Gastroesophageal sphincter (tissue), 3 donors: Measurements from ENCODE around the gene LPCAT1.

ENCODE experiments used
- CTCF ChIP-seq, 4 experiments: fragments of 200-600 bp in 2 of 4; fragments of 450-650 bp in 2 of 4; sonication (generic) in 1 of 4; IDR thresholded peaks; one replicate each; pipeline ENCODE4 v1.5.1; 2017 to 2019; ENCODE audit warnings: antibody characterized with exemption in 4 of 4, mild to moderate bottlenecking in 2 of 4, moderate library complexity in 2 of 4
- EP300 ChIP-seq: sonication (generic); formaldehyde crosslinking; IDR thresholded peaks from one replicate; pipeline ENCODE4 v1.6.1; 2017; ENCODE audit warnings: antibody characterized with exemption, mild to moderate bottlenecking
- POLR2A ChIP-seq, 2 donors: fragments of 450-650 bp; IDR thresholded peaks; one replicate each; pipeline ENCODE4 v1.6.1; 2017; ENCODE audit warnings: antibody characterized with exemption in 2 of 2, mild to moderate bottlenecking in 2 of 2, moderate library complexity in 1 of 2
- POLR2AphosphoS5 ChIP-seq: sonication (generic); formaldehyde crosslinking; IDR thresholded peaks from one replicate; pipeline ENCODE4 v1.6.1; 2017; ENCODE audit warnings: antibody characterized with exemption

GRCh38 chr5:1467341-1468246 lies 56.2 kb downstream of the LPCAT1 start:
- TF ChIP-seq CTCF (IDR thresholded peaks at IDR 0.05) (no peak), POLR2A (IDR thresholded peaks at IDR 0.05) (no peak), POLR2AphosphoS5 (no peak), EP300 (no peak)
